Upper lobe of left lung (tissue), 4 donors: Measurements from ENCODE around the gene MEGF11.

Experiments
- POLR2AphosphoS5 ChIP-seq, 2 donors: sonication (generic); formaldehyde crosslinking; IDR thresholded peaks; one replicate each; pipeline ENCODE4 v1.5.1; 2017; ENCODE audit warnings: antibody characterized with exemption in 2 of 2
- TF ChIP-seq, protein P1 (sequence below), 6 experiments: fragments of 450-650 bp in 4 of 6; fragments of 200-600 bp in 2 of 6; sonication (generic) in 2 of 6; IDR thresholded peaks; one replicate each; pipeline ENCODE4 v1.5.1; 2016 to 2019; ENCODE audit warnings: antibody characterized with exemption in 6 of 6

DNA sequence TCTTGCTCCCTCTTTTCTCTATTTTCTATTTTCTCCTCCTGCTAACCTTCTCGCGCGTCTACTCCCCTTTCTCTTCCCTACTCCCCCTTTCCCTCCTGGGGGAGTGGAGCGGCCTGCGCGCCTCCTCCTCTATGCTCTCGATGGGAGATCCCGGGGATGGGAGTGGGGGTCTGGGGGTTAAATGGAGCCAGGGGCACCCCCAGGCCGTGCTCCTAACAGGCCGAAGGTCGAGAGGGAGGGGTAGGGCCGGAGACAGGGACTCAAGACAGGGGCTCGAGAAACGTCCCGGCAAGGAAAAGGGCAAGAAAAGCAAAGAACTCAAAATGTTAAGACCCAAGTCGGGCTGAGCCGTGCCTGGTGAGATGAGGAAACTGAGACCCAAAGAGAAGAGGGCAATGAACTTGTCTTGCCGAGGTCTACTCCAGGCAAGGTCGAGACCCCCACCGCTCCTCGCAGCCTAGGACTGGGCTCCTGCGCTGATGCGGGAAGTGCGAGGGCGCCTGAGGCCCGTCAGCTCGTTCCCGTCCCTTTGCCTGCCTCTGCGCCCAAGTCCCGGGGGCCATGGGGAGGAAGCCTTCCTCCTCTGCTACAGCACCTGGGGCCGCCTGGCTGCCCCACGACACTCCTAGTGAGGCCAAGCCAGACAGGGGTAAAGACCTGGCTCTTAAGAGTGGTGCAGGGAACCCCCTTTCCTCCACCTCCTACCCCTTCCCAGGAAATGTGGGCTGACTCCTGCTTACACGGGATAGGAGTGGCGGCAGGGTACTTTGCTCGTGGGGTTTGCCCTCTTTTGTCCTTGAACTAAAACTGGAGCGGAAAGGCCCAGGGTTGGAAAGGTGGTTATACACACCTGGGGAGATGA is 770 bp upstream of the MEGF11 start:
- TF ChIP-seq, protein P1, sequence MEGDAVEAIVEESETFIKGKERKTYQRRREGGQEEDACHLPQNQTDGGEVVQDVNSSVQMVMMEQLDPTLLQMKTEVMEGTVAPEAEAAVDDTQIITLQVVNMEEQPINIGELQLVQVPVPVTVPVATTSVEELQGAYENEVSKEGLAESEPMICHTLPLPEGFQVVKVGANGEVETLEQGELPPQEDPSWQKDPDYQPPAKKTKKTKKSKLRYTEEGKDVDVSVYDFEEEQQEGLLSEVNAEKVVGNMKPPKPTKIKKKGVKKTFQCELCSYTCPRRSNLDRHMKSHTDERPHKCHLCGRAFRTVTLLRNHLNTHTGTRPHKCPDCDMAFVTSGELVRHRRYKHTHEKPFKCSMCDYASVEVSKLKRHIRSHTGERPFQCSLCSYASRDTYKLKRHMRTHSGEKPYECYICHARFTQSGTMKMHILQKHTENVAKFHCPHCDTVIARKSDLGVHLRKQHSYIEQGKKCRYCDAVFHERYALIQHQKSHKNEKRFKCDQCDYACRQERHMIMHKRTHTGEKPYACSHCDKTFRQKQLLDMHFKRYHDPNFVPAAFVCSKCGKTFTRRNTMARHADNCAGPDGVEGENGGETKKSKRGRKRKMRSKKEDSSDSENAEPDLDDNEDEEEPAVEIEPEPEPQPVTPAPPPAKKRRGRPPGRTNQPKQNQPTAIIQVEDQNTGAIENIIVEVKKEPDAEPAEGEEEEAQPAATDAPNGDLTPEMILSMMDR (IDR thresholded peaks at IDR 0.05): no peak
- TF ChIP-seq POLR2AphosphoS5 (IDR thresholded peaks at IDR 0.05): no peak
